Retina (tissue), 1 donor: ENCODE data around the gene ZNRF1.
"Not testable (repeated sequence)": the region's sequence is repeated elsewhere in the genome, so short reads cannot be mapped to it uniquely, and the experiment has no call there.

ENCODE experiments used
- DNase-seq: peaks from one replicate; pipeline ENCODE4 v3.0.0-alpha.2; 2016

The ZNRF1 gene

DNA sequence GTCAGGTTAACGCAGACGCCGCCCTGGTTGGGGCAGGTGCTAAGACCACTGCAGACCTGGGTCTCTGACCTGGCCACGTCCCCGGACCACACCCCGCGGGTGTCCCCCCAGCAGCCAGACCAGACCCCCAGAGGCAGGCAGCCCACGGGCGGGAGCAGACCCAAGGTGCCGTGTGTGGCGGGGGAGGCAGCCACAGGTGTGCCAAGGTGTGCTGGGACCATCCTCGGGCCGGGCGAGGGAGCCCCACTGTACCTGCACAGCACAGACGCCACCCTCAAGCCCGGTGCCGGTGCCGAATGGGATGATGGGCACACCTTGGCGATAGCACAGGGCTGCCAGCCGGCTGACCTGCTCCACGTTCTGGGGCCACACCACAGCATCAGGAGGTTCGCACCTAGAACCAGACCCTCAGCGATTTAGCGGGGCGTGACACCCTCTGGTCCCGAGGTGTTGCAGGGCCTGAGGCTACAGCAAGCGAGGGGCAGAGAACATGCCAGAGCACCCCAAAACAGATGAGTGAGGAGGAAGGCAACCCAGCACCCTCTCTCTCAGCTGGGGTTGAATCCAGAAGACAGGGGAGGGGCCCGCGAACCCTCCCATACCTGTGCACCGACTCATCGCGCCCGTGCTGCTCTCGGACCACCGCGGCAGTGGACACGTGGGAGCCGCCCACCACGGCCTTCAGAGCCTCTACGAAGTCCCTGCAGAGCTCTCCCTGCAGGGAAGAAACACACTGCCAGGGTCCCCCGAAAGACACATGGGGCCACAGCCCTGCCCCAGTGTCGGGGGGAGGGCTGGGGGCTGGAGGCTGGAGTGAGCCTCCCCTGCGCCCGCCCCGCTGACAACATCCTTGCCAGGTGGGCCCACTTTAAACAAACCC, 116.4 kb downstream of the ZNRF1 start:
- no peak for DNase-seq

DNA sequence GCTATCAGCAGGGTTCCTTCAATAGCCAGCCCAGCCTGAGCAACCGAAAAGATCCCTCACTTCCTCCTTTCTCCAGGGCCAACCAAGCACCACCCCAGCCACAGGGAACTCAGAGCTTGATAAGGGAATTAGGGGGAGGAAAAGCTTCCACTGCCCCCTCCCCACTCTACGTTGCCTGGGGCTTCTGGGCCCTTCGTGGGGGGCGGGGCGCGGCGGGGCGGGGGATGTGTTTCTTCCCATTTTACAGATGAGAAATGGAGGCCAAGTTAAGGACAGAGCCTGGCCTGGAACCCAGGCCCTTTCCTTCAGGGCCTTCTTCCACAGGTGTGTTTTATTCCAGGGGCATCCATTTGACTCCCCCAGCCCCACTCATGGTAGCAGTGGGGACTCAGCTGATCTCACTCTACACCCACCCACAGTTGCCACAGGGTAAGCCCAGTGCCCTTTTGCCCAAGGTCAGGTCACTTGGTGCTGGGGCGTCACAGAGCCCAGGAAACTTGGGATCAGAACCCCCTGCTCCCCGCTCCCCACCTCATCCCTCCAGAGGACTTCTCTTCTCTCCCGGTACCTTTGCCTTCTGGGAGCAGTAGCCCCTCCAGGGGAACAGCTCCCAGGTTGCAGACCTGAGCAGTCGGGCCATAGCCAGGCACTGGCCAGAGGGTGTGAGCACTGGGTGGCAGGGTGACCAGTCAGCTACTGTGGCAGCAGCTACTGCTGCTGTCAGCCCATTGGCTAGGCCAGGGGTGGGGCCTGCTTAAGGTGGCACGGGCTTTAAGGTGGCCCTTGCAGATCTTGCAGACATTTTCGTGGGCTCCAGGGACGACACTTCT, 117.5 kb downstream of the ZNRF1 start, which contains the start of gene LDHD:
TSS of gene LDHD (minus strand) at position 700 of the 830 bp plus-strand sequence. CDS start at position 640, 60 bp downstream.
- no peak for DNase-seq

DNA sequence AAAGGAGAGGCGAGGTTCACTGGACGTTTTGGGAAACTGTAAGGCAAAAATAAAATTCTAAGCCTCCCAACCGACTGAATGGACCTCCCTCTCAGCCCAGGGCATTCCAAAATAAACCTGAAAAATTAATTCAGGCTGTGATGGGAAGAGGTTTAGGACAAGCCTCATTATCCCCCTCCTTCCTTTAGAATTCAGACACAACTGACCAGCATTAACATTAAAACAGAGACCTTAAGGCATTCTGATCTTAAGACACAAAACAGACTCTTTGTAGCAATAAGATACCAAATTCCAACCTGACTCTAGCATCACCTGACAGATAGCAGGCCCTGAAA, 118.1 kb downstream of the ZNRF1 start:
- DNase-seq = no peak

DNA sequence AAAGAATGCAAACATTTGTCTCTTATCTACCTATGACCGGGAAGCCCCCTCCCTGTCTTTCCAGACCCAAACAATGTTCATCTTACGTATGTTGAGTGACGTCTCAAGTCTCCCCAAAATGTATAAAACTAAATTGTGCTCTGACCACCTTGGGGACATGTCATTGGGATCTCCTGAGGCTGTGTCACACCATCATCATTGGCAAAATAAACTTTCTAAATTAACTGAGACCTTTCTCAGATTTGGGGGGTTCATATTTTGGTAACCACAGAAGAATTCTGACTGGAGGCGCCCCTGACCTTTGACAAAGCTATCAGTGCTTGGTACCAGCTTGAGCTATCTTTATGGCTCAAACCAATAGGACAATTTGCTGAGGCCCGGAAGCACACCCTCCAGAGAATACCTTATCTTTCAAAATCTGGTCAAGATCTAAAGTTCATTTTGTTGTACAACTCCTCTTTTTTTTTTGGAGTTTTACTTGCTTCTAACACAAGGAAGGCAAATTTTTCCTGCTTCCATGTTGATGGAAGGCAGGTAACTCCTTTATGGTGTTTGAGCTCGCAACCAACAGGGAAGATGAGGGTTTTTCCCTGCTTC, 120.2 kb downstream of the ZNRF1 start:
- no peak for DNase-seq

DNA sequence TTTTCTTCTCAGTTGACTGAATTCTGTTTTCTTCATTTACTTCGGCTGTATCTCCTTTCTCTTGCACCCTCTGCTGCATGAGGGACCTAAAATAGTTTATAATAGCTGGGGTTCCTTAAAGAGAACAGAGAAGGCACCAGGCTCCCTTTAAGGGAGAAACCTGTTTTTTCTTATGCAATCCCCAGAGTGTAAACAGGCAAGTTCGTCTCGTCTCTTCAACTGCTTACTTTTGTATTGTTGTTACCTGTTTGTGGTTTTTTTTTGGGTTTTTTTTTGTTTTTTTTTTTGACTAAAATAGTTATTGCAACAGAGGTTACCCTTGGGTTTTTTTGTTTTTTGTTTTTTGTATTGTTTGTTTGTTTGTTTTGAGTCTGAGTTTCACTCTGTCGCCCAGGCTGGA, 121.4 kb downstream of the ZNRF1 start:
- no peak for DNase-seq

DNA sequence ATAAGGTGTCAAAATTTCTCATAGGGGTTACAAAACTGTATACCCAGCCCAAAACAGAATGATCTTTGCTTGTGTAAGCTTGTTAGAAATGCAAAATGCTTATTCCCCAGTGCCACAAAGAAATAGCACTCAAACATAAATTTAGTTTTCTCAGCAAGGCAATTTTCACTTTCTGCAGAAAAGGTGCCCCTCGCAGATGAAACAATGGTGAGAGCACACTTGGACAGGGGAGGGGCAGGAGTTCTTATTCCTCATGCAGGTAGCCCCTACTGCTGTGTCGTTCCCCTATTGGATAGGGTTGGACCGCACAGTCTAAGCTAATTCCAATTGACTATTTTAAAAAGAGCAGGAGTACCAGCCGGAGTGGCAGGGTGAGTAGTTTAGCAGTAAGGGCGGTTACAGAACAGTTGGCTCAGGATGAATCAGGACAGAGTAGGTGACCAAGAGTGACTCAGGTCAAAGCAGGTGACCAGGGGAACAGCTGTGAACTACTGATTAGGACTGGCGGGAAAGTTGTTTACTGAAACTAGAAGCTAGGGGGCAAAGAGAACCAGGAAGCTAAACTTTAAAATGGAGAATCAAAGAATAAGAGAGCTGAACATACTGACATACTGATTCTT, 123.2 kb downstream of the ZNRF1 start:
- DNase-seq = no peak

DNA sequence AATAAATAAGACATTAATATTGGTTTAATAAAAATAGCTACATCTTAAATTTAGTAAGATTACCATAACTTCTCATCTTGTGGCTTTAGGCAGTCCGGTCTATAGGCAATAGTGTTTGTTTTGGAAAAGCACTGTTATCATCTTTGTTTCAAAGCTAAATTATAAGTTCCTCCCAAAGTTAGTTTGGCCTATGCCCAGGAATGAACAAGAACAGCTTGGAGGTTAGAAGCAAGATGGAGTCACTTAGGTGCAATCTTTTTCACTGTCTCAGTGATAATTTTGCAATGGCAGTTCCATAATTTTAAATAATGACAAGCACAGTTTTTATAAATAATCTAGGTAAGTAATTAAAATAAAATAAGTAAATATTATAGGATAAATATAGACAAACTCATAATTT, 123.8 kb downstream of the ZNRF1 start:
- DNase-seq = no peak

DNA sequence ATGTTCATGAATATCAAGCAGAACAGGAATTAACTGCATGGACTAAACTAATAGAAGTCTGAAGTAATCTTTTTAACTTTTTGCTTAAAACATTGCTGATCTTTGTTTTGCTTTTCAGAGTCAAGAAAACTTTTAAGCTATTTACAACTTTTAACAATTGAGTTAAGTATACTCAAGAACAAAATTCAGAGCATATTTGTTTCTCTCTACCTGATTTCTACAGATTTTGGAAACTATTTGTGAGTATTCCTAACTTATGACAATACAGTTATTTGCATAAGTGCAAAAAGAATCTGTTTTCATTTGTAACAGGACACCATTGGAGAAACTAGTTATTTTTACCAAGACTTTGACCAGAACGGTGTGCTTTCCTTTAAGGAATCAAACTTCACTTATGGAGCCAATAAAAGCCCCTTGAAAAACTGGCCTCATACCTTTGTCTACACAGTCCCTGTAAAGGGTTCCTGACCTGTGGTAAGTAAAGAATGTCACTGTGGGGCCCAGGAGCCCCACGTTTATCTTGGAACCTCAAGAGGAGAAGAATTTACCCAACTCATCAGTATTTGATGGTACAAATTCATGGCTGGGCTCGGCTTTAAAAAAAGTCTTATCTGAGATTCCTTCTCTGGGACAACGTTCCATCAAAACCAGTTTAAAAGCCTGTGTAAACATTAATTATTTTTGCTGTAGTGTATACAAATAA, 129.0 kb downstream of the ZNRF1 start:
- no peak for DNase-seq

DNA sequence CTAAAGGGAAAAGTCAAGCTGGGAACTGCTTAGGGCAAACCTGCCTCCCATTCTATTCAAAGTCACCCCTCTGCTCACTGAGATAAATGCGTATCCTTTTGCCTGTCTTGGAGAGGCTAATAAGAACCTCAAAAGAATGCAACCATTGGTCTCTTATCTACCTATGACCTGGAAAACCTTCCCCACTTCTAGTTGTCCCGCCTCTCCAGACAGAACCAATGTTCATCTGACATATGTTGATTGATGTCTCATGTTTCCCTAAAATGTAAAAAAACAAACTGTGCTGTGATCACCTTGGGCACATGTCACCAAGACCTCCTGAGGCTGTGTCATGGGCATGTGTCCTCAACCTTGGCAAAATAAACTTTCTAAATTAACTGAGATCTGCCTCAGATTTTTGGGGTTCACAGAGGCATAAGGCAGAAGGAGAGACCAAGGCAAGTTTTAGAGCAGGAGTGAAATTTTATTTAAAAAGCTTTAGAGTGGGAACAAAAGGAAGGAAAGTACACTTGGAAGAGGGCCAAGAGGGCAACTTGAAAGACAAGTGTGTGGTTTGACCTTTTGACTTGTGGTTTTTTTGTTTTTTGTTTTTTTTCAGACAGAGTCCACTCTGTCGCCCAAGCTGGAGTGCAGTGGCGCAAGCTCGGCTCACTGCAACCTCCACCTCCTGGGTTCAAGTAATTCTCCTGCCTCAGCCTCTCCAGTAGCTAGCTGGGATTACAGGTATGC, 130.8 kb downstream of the ZNRF1 start:
- not testable (repeated sequence) for DNase-seq

DNA sequence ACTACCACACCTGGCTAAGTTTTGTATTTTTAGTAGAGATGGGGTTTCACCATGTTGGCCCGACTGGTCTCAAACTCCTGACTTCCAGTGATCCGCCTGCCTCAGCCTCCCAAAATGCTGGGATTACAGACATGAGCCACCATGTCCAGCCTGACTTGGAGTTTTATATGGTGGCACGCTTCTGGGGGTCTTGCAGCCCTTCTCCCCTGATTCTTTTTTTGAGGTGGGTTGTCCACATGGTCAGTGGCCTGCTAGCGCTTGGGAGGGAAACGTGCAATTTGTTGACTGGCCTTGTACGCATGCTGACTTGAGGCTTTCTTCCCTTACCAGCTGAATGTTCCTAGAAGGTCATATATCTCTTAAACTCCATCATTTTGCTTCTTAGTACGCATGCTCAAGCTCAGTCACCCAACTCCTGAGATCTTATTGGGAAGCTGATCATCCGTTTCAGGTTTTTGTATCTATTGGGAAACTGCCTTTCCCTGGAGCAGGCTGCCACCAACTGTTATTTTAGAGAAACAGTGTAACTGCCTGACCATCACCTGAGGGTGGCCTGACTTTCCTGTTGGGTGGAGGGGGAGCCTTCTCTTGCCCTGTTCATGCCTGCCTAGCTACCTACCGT, 131.4 kb downstream of the ZNRF1 start:
- DNase-seq = no peak

DNA sequence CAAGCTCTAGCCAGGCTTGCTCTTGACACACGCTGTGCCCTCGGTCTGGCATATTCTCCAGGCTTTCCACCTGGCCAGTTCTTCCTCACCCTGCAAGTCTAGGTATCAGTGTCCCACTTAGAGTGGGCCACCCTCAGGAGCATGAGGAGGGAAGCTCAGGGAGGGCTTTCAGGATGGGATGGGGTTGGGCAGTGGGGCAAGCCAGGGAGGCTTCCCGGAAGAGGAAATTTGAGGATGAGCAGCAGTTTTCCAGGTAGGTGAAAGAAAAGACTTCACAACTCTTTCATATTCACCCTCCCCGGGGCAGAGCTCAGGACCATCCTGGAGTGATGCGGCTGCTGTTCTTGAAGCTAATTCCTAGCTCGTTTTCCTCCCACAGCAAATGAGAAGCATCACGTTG, 132.3 kb downstream of the ZNRF1 start:
- no peak for DNase-seq

DNA sequence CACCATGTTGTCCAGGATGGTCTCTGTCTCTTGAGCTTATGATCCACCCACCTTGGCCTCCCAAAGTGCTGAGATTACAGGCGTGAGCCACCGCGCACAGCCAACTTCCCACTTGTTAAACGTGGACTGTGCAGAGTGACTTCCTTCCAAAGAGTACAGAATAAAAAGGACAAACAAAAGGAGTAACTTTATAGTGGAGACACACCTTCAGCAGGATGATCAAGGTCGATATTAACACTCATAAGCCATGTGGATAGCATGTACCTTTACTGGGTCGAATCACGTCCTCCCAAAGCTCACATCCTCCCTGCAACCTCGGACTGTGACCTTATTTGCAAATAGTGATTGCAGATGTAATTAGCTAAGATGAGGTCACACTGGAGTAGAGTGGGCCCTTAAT, 139.4 kb downstream of the ZNRF1 start:
- DNase-seq = no peak

DNA sequence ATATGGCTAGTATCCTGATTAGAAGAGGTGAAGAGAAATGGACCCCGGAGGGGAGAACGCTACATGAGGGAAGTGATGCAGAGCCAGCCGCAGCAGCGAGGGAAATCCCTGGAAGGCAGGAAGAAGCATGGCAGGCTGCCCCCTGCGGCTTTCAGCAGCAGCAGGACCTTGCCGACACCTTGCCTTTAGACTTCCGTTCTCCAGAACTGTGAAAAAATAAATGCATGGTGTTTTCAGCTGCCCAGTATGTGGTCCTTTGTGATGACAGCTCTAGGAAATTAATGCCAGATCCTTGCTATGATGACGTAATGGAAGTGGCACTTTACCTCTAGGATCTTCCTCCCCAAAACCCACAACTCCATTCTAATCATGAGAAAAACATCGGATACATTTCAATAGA, 139.8 kb downstream of the ZNRF1 start:
- DNase-seq = no peak

DNA sequence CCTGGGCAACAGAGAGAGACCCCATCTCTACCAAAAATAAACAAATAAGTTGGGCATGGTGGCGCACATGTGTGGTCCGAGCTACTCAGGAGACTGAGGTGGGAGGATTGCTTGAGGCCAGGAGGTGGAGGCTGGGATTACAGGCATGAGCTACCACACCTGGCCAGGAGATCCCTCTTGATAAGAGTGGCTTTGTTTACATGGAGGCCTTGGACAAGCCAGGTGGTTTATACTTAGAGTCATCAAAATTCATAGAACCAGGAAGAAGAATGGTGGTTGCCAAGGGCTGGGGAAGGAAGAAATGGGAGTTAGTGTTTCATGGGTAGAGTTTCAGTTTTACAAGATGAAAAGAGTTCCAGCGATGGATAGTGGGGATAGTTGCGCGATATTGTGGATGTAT, 140.7 kb downstream of the ZNRF1 start:
- no peak for DNase-seq

DNA sequence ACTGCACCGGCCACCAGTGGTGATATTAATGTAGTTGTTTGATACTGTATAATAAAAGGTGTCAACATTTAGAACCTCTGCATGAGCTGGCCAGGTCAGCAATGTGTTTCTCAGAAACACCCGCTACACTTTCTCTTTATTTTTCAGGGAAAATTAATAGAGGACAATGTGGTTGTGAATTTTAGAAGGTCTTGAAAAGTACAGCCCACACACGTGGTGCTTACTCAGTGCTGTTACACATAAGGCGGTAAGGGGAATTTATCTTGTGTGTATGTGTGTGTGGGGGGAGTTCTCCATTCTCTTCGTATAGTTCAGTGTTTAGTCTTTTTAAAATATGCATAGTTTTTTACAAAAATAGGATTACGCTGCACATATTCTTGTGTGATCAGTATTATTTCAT, 145.1 kb downstream of the ZNRF1 start:
- DNase-seq = no peak

DNA sequence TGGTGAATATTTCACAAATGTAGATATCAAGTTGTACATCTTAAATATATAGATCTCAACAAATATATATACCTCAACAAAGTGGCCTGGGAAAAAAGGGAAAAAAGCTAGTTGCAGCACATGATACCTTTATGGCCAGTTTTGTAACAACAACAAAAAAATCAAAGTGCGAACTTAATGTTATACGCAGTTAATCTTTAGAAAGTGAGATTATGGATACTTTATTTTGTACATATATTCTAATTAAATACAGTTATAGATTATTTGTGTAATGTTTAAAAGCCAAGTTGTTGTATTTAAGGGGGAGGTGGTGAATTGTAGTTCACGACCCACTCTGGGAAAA, 149.1 kb downstream of the ZNRF1 start:
- DNase-seq = no peak

DNA sequence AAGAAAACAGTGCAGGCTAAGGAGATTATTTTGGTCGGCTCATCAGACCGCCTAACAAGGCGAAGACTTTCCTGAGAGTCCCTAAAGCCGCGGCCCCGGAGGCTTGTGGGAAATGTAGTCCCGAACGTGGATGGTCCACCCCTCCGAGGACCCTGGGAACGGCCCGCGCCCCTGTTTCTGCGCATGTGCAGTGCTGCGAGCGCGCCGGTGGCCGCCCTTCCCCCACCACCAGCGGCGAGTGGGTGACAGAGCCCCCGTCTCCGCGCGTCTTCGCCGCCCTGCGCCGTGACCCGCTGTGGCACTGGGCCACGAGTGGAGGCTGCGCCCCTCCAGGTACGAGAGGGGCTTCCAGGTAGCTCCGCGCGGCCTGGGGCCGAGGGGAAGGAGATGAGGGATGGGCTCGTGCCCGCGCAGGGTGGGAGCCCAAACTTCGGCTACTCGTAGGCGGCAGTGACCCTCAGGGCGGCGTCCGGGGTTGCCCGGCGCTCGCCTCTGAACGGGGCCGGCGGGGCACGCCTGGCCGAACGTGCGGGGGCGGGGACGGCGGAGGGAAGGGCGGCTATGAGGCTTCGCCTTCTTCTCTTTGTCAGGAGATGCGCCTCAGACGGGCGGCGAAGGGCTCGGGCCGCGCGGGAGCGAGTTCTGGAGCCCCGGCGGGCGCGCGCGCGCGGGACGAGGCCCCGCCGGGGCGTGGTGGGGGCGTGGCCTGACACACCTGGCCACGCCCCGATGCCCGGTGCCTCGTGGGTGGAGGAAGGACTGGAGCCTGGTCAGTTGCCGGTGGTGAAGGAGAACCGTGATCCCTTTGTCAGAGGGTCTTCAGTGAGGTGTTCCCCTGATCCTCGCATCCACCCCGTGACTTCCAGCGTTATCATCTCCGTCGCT, 149.7 kb downstream of the ZNRF1 start, which contains the start of gene ZFP1:
TSS of gene ZFP1 (plus strand) at position 214 of the 885 bp plus-strand sequence. CDS start 4,428 bp downstream, outside the sequence.
- DNase-seq = peak; percentile 99

DNA sequence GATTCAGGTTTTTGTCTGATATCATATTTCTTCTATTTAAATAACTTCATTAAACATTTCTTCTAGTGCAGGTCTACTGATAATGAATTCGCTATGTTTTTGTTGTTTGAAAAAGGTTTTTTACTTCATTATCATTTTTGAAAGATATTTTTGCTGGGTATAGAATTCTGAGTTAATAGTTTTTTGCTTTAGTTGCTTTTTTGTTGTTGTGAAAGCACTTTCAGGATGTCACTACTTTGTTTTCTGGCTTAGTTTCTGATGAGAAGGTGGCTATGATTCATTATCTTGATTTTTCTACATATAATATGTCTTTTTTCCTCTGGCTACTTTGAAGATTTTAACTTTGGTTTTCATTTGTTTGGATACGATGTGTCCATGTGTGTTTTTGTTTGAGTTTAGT, 153.0 kb downstream of the ZNRF1 start:
- no peak for DNase-seq

DNA sequence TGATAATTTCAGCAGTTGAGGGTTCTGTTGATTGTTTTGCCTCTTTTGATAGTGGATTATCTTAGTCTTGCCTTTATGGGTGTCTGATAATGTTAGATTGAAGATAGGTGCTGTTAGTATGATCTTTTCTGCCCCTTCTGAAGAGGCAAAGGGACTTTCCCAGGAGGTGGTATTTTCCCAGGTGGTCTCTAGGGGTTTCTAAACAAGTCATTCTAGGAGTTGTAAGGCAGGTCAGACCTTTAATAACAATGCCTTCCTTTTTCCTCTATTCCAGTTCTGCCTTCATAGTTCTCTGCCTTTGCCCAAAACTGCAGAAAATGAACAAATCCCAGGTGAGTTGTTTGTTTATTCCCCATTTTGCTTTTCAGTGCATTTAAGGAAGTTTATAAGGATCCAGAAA, 153.8 kb downstream of the ZNRF1 start:
- no peak for DNase-seq

DNA sequence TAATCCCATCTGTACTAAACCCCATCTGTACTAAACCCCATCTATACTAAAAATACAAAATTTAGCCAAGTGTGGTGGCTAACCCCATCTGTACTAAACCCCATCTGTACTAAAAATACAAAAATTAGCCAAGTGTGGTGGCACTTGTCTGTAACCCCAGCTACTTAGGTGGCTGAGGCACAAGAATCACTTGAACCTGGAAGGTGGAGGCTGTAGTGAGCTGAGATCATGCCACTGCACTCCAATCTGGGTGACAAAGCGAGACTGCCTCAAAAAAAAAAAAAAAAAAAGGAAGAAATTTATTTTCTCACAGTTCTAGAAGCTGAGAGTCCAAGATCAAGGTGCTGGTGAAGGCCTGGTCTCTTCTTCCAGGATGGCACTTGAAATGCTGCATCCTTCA, 161.6 kb downstream of the ZNRF1 start:
- DNase-seq = no peak
